ENCODE data around the gene ADAMTS3.

- TF ChIP-seq, protein P1, sequence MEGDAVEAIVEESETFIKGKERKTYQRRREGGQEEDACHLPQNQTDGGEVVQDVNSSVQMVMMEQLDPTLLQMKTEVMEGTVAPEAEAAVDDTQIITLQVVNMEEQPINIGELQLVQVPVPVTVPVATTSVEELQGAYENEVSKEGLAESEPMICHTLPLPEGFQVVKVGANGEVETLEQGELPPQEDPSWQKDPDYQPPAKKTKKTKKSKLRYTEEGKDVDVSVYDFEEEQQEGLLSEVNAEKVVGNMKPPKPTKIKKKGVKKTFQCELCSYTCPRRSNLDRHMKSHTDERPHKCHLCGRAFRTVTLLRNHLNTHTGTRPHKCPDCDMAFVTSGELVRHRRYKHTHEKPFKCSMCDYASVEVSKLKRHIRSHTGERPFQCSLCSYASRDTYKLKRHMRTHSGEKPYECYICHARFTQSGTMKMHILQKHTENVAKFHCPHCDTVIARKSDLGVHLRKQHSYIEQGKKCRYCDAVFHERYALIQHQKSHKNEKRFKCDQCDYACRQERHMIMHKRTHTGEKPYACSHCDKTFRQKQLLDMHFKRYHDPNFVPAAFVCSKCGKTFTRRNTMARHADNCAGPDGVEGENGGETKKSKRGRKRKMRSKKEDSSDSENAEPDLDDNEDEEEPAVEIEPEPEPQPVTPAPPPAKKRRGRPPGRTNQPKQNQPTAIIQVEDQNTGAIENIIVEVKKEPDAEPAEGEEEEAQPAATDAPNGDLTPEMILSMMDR (IDR thresholded peaks at IDR 0.05), result no peak
- TF ChIP-seq POLR2A (IDR thresholded peaks at IDR 0.05), result no peak
These were observed 231.0 kb downstream of the ADAMTS3 start for GRCh38 chr4:72338060-72338459.

Data from thyroid gland (tissue), 4 donors.